GM12891 (cell line): Measurements from ENCODE around the gene EVC2.

Source experiments
- PAX5 ChIP-seq: IDR thresholded peaks from 2 replicates; pipeline ENCODE4 v1.6.1; 2011; ENCODE audit warnings: low read length, moderate library complexity, mild to moderate bottlenecking; ENCODE audit not compliant: insufficient read depth, severe bottlenecking
- POLR2A ChIP-seq: IDR thresholded peaks from 2 replicates; pipeline ENCODE4 v1.6.1; 2011; ENCODE audit warnings: low read depth, low read length, control low read depth
- POLR2AphosphoS5 ChIP-seq: IDR thresholded peaks from 2 replicates; pipeline ENCODE4 v1.6.1; 2011; ENCODE audit warnings: low read depth, low read length, control low read depth
- SPI1 ChIP-seq: IDR thresholded peaks from 2 replicates; pipeline ENCODE4 v1.6.1; 2011; ENCODE audit warnings: low read depth, low read length, control low read depth
- TAF1 ChIP-seq: IDR thresholded peaks from 2 replicates; pipeline ENCODE4 v1.6.1; 2011; ENCODE audit warnings: low read depth, low read length, control low read depth

GRCh38 chr4:5676763-5677162 is 31.6 kb downstream of the EVC2 start:
- TF ChIP-seq POLR2AphosphoS5 (no peak), POLR2A (no peak), TAF1 (no peak), PAX5 (no peak), SPI1 (no peak)
